Measurements from ENCODE around the gene SCYL1. TPM values are rescaled to one million over a fixed set of nuclear protein-coding genes. Genes with fewer than 3 reads are reported as not detected.
A peak's percentile ranks its signal among the peaks of the same experiment; 100 is the strongest.

Gene SCYL1
- total RNA-seq, 1 donor from 2014 or later, result 36.7 TPM

GRCh38 chr11:65537620-65538231 is 12.8 kb downstream of the SCYL1 start:
- ATAC-seq, result no peak

GRCh38 chr11:65538232-65538914 is 13.5 kb downstream of the SCYL1 start:
- ATAC-seq, result no peak

GRCh38 chr11:65538915-65539743 is 14.2 kb downstream of the SCYL1 start:
- no peak for ATAC-seq

GRCh38 chr11:65539744-65540289 is 14.9 kb downstream of the SCYL1 start:
- peak; percentile 72 for ATAC-seq

GRCh38 chr11:65540290-65541092 is 15.6 kb downstream of the SCYL1 start:
- peak; percentile 89 for ATAC-seq

- ATAC-seq, result peak; percentile 2
Observed at GRCh38 chr11:65541093-65541982, 16.5 kb downstream of the SCYL1 start.

GRCh38 chr11:65542738-65543390 is 18.0 kb downstream of the SCYL1 start:
- no peak for ATAC-seq

GRCh38 chr11:65545853-65546216 is 21.0 kb downstream of the SCYL1 start:
- ATAC-seq, result no peak

- ATAC-seq, result peak; percentile 88
Observed at GRCh38 chr11:65546217-65546958, 21.5 kb downstream of the SCYL1 start.

GRCh38 chr11:65547446-65548125 is 22.7 kb downstream of the SCYL1 start:
- no peak for ATAC-seq

GRCh38 chr11:65548395-65548794 is 23.5 kb downstream of the SCYL1 start:
- no peak for ATAC-seq

GRCh38 chr11:65549096-65549495 is 24.2 kb downstream of the SCYL1 start:
- ATAC-seq, result no peak

- peak; percentile 55 for ATAC-seq
Observed at GRCh38 chr11:65551572-65552387, 26.9 kb downstream of the SCYL1 start.

GRCh38 chr11:65552388-65552951 is 27.6 kb downstream of the SCYL1 start:
- no peak for ATAC-seq

GRCh38 chr11:65553301-65554001 is 28.6 kb downstream of the SCYL1 start:
- no peak for ATAC-seq

GRCh38 chr11:65554057-65554818 is 29.4 kb downstream of the SCYL1 start:
- ATAC-seq, result no peak
